ENCODE results near the gene MYO1B. TPM values are rescaled to one million over a fixed set of nuclear protein-coding genes. Genes with fewer than 3 reads are reported as not detected.

The MYO1B gene
- total and polyA plus RNA-seq, 2 of the 8 experiments (the other 6 are each of a cell fraction or from before 2014, with no cell fraction given), result 15.5 to 61.2 TPM

- no peak for TF ChIP-seq SIN3A (conservative IDR thresholded peaks at IDR 0.05 in 1 of 2, IDR thresholded peaks at IDR 0.05 in 1 of 2; ENCODE audit: low read depth in 1 of 2, low read length in 2 of 2)
- no peak for TF ChIP-seq CREB1 (IDR thresholded peaks at IDR 0.05)
Observed at GRCh38 chr2:191467113-191467512, 221.9 kb downstream of the MYO1B start (continued).

Measured in H1 (cell line).